GM21723 (cell line): Measurements from ENCODE around the gene IL1RL1.
A peak's percentile ranks its signal among the peaks of the same experiment; 100 is the strongest.

Source experiments
- ATAC-seq: cut with Tn5 transposase; IDR thresholded peaks from one replicate; pipeline ENCODE4 v1.9.1; 2021; ENCODE audit warnings: mild to moderate bottlenecking, moderate library complexity; ENCODE audit not compliant: unreplicated experiment

The IL1RL1 gene

GRCh38 chr2:102334486-102334885 lies 23.1 kb downstream of the IL1RL1 start:
- no peak for ATAC-seq

GRCh38 chr2:102335871-102336366 lies 24.6 kb downstream of the IL1RL1 start:
- no peak for ATAC-seq

GRCh38 chr2:102336502-102336945 lies 25.2 kb downstream of the IL1RL1 start:
- no peak for ATAC-seq

- ATAC-seq = no peak
Observed at GRCh38 chr2:102337012-102337411, 25.6 kb downstream of the IL1RL1 start.

GRCh38 chr2:102337481-102338386 lies 26.4 kb downstream of the IL1RL1 start:
- no peak for ATAC-seq

GRCh38 chr2:102340778-102341177 lies 29.4 kb downstream of the IL1RL1 start:
- no peak for ATAC-seq

GRCh38 chr2:102342888-102343287 lies 31.5 kb downstream of the IL1RL1 start:
- ATAC-seq = no peak

GRCh38 chr2:102344397-102344796 lies 33.0 kb downstream of the IL1RL1 start:
- no peak for ATAC-seq

- no peak for ATAC-seq
Observed at GRCh38 chr2:102345329-102345920, 34.1 kb downstream of the IL1RL1 start.

- no peak for ATAC-seq
Observed at GRCh38 chr2:102346381-102347130, 35.2 kb downstream of the IL1RL1 start.

GRCh38 chr2:102350137-102350793 lies 38.9 kb downstream of the IL1RL1 start:
- no peak for ATAC-seq

- ATAC-seq = peak; percentile 91
Observed at GRCh38 chr2:102355526-102356380, 44.4 kb downstream of the IL1RL1 start, which contains the start of gene IL18R1. Gene IL18R1, plus strand, starts transcription at chr2:102355796. Its CDS starts 6,865 bp downstream, at chr2:102362661.

GRCh38 chr2:102356381-102356712 lies 45.0 kb downstream of the IL1RL1 start:
- no peak for ATAC-seq

- ATAC-seq = no peak
Observed at GRCh38 chr2:102356741-102357140, 45.4 kb downstream of the IL1RL1 start.

GRCh38 chr2:102357937-102358336 lies 46.6 kb downstream of the IL1RL1 start:
- ATAC-seq = peak; percentile 34

GRCh38 chr2:102358496-102358895 lies 47.1 kb downstream of the IL1RL1 start:
- no peak for ATAC-seq

- no peak for ATAC-seq
Observed at GRCh38 chr2:102359527-102359926, 48.2 kb downstream of the IL1RL1 start.

- no peak for ATAC-seq
Observed at GRCh38 chr2:102361632-102362241, 50.4 kb downstream of the IL1RL1 start.

GRCh38 chr2:102365763-102366162 lies 54.4 kb downstream of the IL1RL1 start:
- no peak for ATAC-seq
